ENCODE results near the gene CHAF1A. TPM values are rescaled to one million over a fixed set of nuclear protein-coding genes. Genes with fewer than 3 reads are reported as not detected.
A peak's percentile ranks its signal among the peaks of the same experiment; 100 is the strongest.

The CHAF1A gene
- total RNA-seq, 1 donor from 2014 or later, result 6.6 TPM

- no peak for DNase-seq (ENCODE audit: low spot score)
- no peaks in the 10 kb centered on the region for H3K27me3 Mint-ChIP-seq (ENCODE audit: low read depth)
- TF ChIP-seq, protein P1, sequence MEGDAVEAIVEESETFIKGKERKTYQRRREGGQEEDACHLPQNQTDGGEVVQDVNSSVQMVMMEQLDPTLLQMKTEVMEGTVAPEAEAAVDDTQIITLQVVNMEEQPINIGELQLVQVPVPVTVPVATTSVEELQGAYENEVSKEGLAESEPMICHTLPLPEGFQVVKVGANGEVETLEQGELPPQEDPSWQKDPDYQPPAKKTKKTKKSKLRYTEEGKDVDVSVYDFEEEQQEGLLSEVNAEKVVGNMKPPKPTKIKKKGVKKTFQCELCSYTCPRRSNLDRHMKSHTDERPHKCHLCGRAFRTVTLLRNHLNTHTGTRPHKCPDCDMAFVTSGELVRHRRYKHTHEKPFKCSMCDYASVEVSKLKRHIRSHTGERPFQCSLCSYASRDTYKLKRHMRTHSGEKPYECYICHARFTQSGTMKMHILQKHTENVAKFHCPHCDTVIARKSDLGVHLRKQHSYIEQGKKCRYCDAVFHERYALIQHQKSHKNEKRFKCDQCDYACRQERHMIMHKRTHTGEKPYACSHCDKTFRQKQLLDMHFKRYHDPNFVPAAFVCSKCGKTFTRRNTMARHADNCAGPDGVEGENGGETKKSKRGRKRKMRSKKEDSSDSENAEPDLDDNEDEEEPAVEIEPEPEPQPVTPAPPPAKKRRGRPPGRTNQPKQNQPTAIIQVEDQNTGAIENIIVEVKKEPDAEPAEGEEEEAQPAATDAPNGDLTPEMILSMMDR (IDR thresholded peaks at IDR 0.05), result no peak
- peaks cover 68% of the 10 kb centered on the region for H3K4me1 Mint-ChIP-seq (ENCODE audit: low read depth)
- H3K4me3 Mint-ChIP-seq (ENCODE audit: unreplicated experiment), result no peak overlapping the region
- H3K27ac Mint-ChIP-seq (ENCODE audit: unreplicated experiment), result peak overlapping the region; percentile 90
- H3K9me3 Mint-ChIP-seq (ENCODE audit: low read depth), result no peaks in the 10 kb centered on the region
- H3K36me3 Mint-ChIP-seq (ENCODE audit: low read depth), result peaks cover 2% of the 10 kb centered on the region
These were observed 17.0 kb upstream of the CHAF1A start for GRCh38 chr19:4385291-4386040.

- no peak for DNase-seq (ENCODE audit: low spot score)
- peak overlapping the region; percentile 90 for H3K27ac Mint-ChIP-seq (ENCODE audit: unreplicated experiment)
- TF ChIP-seq, protein P1 (IDR thresholded peaks at IDR 0.05), result peak; percentile 68
- H3K4me1 Mint-ChIP-seq (ENCODE audit: low read depth), result peaks cover 72% of the 10 kb centered on the region
- H3K9me3 Mint-ChIP-seq (ENCODE audit: low read depth), result no peaks in the 10 kb centered on the region
- H3K4me3 Mint-ChIP-seq (ENCODE audit: unreplicated experiment), result no peak overlapping the region
- H3K36me3 Mint-ChIP-seq (ENCODE audit: low read depth), result peaks cover 2% of the 10 kb centered on the region
- no peaks in the 10 kb centered on the region for H3K27me3 Mint-ChIP-seq (ENCODE audit: low read depth)
These were observed 16.2 kb upstream of the CHAF1A start for GRCh38 chr19:4386041-4386782.

DNA sequence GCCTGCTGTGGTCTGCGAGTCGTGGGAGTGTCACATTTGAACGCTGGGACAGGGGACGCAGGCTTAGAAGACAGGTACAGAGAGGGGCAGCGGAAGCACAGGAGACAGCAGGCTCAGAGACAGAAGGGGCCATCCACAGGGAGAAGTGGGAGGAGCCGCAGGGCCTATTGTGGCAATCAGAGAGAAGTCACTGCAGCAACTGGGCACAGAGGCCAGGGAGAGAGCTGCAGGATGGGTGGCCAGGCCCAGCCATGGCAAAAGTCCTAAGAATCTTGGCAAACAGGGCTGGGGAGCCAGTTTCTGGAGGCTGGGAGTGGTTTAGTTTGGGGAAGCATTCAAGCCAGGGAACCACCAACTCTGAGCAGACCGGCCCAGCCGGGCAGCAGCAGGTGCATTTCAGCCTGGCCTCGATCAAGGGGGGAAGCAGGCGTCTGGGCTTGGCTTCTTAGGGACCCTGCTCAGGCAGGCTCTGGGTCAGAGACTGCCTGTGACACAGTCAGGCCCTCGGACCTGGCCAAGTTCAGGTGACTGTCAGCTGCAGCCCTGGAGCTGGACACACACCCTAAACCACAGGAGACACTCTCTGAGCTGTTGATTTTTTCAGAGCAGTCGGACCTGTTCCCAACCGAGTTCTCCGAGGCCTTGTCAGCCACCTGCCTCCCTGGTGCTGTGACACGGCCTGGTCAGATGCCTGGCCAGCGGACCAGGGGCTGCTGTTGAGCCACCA, 13.9 kb upstream of the CHAF1A start:
- DNase-seq (ENCODE audit: low spot score), result no peak
- H3K4me3 Mint-ChIP-seq (ENCODE audit: unreplicated experiment), result no peak overlapping the region
- peaks cover 88% of the 10 kb centered on the region for H3K4me1 Mint-ChIP-seq (ENCODE audit: low read depth)
- TF ChIP-seq, protein P1 (IDR thresholded peaks at IDR 0.05), result no peak
- peak overlapping the region; percentile 59 for H3K27ac Mint-ChIP-seq (ENCODE audit: unreplicated experiment)
- no peaks in the 10 kb centered on the region for H3K9me3 Mint-ChIP-seq (ENCODE audit: low read depth)
- no peaks in the 10 kb centered on the region for H3K27me3 Mint-ChIP-seq (ENCODE audit: low read depth)
- H3K36me3 Mint-ChIP-seq (ENCODE audit: low read depth), result peaks cover under 1% of the 10 kb centered on the region

- Mint-ChIP-seq H3K4me1 (ENCODE audit: low read depth) (peaks cover 87% of the 10 kb centered on the region), H3K27ac (ENCODE audit: unreplicated experiment) (peak overlapping the region; percentile 79)
These were observed 13.4 kb upstream of the CHAF1A start for GRCh38 chr19:4389064-4389375.

More at GRCh38 chr19:4389064-4389375, 13.4 kb upstream of the CHAF1A start:
- Mint-ChIP-seq H3K9me3 (ENCODE audit: low read depth) (no peaks in the 10 kb centered on the region), H3K36me3 (ENCODE audit: low read depth) (no peaks in the 10 kb centered on the region), H3K27me3 (ENCODE audit: low read depth) (no peaks in the 10 kb centered on the region), H3K4me3 (ENCODE audit: unreplicated experiment) (no peak overlapping the region)
- DNase-seq (ENCODE audit: low spot score), result no peak
- TF ChIP-seq, protein P1 (IDR thresholded peaks at IDR 0.05), result no peak

Data from chondrocyte (in vitro differentiated cells).